COLO668 (cell line): Measurements from ENCODE around the gene SLC25A2.
A peak's percentile ranks its signal among the peaks of the same experiment; 100 is the strongest.
"Not testable (repeated sequence)": the region's sequence is repeated elsewhere in the genome, so short reads cannot be mapped to it uniquely, and the experiment has no call there.

Experiments
- DNase-seq: peaks from one replicate; lab custom pipeline; 2025; ENCODE audit not compliant: unreplicated experiment; lab: John Stamatoyannopoulos, UW

Gene SLC25A2

DNA sequence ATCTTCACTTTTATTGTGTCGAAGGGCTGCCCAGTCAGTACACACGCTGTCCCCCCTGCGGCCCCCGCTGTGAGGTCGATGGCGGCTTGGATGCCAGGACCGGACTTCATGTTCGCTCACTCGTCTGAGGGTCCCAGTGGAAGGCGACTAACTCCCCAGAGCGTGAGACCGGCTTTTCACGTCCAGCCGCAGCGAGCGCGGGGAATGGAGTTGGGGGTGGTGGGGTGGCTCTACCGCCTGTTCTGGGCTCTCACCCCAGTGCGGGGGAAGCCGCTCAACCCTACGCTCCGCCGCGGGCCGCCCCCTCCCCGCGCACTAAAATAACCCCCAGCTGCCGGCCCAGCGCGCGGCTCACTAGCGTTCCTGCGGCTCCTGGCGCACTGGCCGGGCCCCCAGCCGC, at the start of gene SLC25A2:
TSS of gene SLC25A2 (minus strand) at position 294 of the 400 bp plus-strand sequence. CDS start at position 110, 184 bp downstream.
- DNase-seq, result no peak

DNA sequence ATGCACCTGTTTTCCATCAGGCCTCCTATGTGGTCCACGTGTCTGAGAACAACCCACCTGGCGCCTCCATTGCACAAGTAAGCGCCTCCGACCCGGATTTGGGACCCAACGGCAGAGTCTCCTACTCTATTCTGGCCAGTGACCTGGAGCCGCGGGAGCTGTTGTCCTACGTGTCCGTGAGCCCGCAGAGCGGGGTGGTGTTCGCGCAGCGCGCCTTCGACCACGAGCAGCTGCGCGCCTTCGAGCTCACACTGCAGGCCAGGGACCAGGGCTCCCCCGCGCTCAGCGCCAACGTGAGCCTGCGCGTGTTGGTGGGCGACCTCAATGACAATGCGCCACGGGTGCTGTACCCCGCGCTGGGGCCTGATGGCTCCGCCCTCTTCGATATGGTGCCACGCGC, 47.7 kb upstream of the SLC25A2 start:
- DNase-seq, result no peak

DNA sequence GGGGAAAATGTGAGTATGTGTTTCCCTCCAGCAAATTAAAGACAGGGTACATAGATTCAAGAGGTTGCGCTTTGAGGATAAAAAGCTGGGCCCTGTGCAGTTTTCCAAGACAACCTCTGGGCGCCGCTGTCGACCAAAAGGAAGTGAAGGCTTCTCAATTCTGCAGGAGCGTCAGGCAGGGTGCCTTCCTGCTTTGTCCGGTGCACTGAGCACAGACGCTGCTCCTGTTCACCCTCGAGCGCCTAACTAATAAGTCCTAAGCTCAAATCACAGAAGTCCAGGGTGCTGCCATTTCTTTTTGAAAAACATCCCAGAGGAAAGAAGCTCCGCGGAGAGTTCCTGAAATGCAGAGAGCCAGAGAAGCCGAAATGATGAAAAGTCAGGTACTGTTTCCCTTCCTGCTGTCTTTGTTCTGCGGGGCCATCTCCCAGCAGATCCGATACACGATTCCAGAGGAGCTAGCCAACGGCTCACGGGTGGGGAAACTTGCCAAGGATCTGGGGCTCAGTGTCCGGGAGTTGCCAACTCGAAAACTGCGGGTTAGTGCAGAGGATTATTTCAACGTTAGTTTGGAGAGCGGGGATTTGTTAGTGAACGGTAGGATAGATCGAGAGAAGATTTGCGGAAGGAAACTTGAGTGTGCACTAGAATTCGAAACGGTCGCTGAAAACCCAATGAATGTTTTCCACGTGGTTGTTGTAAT, 46.2 kb upstream of the SLC25A2 start, which contains the start of gene PCDHGB1:
TSS of gene PCDHGB1 (plus strand) at position 183 of the 703 bp plus-strand sequence. CDS start at position 345, 162 bp downstream.
- DNase-seq, result peak; percentile 17

DNA sequence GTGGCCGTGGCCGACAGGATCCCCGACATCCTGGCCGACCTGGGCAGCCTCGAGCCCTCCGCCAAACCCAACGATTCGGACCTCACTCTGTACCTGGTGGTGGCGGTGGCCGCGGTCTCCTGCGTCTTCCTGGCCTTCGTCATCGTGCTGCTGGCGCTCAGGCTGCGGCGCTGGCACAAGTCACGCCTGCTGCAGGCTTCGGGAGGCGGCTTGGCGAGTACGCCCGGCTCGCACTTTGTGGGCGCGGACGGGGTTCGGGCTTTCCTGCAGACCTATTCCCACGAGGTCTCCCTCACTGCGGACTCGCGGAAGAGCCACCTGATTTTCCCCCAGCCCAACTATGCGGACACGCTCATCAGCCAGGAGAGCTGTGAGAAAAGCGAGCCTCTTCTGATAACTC, 42.2 kb upstream of the SLC25A2 start:
- DNase-seq, result not testable (repeated sequence)

DNA sequence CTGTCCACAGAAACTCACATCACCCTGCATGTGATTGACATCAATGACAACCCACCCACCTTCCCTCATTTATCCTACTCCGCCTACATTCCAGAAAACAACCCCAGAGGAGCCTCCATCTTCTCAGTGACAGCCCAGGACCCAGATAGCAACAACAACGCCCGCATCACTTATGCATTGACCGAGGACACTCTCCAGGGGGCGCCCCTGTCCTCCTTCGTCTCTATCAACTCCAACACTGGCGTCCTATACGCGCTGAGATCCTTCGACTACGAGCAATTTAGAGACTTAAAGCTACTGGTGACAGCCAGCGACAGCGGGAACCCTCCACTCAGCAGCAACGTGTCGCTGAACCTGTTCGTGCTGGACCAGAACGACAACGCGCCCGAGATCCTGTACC, 41.5 kb upstream of the SLC25A2 start:
- no peak for DNase-seq

DNA sequence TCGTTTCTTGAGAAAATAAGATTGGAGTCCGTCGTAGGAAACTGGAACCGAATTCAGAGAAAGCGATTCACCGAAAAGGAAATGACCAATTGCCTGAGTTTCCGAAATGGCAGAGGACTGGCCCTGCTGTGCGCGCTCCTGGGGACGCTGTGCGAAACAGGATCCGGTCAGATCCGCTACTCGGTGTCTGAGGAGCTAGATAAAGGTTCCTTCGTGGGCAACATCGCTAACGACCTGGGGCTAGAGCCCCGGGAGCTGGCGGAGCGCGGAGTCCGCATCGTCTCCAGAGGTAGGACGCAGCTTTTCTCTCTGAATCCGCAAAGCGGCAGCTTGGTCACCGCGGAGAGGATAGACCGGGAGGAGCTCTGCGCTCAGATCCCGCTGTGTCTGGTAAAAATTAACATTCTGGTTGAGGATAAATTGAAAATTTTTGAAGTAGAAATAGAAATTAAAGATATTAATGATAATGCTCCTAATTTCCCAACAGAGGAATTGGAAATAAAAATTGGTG, 40.2 kb upstream of the SLC25A2 start:
- DNase-seq, result no peak

DNA sequence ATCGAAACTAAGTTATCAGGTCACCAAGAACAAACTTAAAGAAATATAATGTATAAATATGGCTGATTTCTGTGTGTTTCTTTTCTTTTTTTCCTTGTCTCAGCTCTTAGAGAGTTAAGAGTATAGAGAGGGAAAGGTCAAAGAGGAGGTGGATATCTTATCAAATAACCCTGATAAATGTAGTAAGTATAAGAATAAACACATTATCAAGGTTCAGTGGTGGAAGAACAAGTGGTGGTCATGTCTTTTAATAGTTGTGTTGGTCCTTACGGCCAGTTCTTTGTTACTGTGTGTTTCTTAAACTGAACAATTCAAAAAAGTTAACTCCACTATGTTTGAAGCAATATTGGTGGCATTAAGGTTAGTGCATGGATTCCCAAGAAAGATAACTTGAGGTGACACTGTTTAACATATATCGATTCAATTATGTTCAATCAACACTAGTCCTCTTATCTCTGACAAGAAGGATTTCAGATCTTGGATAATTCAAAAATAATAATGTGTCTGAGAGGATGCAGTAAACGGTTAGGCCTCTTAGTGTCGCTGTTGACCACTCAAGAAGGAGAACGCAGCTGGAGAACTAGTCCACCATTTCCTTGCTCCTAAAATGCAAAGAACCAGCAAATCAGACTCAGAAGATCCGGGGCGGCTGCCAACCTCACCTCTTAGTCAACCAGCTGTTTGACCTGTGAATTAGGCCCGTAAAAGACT, 39.5 kb upstream of the SLC25A2 start, which contains the start of gene PCDHGA3:
TSS of gene PCDHGA3 (plus strand) at position 588 of the 711 bp plus-strand sequence. CDS start 205 bp downstream, outside the sequence.
- DNase-seq, result no peak

DNA sequence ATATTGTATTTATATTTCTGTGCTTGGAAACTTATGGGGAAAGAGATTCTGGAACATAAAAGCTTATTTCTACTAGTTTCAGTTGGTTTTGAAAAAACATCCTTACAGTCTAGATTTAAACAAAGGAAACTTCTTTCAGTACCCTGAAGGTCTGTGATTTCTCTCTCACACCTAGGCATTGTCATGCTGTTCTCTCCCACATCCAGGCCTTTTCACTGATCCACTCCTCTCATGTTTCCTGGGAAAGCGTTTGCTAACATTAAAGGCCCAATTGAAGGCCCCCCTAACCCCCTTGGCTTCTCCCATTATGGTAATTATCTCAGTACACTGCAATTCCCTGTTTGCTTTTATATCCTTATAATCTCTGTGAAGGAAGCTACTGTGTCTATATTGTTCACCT, 38.9 kb upstream of the SLC25A2 start:
- no peak for DNase-seq

DNA sequence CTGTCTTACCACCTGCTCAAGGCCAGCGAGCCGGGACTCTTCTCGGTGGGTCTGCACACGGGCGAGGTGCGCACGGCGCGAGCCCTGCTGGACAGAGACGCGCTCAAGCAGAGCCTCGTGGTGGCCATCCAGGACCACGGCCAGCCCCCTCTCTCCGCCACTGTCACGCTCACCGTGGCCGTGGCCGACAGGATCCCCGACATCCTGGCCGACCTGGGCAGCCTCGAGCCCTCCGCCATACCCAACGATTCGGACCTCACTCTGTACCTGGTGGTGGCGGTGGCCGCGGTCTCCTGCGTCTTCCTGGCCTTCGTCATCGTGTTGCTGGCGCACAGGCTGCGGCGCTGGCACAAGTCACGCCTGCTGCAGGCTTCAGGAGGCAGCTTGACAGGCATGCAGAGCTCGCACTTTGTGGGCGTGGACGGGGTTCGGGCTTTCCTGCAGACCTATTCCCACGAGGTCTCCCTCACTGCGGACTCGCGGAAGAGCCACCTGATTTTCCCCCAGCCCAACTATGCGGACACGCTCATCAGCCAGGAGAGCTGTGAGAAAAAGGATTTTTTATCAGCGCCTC, 37.0 kb upstream of the SLC25A2 start:
- not testable (repeated sequence) for DNase-seq

DNA sequence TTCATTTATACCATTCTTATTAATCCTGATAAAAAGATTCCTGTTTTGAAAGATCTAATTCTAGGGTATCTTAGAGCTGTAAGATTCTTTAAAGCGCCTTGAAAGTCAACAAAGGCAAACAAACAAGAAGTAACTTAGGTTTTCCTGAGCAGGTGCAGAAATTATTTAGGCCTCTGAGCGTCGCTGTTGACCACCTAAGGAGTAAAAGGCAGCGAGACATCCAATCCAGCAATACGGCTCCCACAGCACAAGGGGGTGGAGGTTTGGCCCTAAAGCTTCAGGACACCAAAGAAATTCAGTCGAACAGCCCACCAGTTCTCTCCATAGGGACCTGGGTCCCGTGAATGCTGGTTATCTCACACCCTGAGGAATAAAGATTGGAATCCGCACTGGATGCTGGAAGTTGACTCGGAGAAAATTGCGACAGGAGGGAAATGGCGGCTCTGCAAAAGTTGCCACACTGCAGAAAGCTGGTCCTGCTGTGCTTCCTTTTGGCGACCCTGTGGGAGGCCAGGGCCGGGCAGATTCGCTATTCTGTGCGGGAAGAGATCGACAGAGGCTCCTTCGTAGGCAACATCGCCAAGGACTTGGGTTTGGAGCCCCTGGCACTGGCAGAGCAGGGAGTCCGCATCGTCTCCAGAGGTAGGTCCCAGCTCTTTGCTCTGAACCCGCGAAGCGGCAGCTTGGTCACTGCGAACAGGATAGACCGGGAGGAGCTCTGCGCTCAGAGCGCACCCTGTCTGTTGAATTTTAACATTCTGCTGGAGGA, 34.9 kb upstream of the SLC25A2 start, which contains the start of gene PCDHGA2:
TSS of gene PCDHGA2 (plus strand) at position 223 of the 769 bp plus-strand sequence.
- DNase-seq, result no peak

DNA sequence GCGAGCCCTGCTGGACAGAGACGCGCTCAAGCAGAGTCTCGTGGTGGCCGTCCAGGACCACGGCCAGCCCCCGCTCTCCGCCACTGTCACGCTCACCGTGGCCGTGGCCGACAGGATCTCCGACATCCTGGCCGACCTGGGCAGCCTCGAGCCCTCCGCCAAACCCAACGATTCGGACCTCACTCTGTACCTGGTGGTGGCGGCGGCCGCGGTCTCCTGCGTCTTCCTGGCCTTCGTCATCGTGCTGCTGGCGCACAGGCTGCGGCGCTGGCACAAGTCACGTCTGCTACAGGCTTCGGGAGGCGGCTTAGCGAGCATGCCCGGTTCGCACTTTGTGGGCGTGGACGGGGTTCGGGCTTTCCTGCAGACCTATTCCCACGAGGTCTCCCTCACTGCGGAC, 28.7 kb upstream of the SLC25A2 start:
- DNase-seq, result not testable (repeated sequence)

DNA sequence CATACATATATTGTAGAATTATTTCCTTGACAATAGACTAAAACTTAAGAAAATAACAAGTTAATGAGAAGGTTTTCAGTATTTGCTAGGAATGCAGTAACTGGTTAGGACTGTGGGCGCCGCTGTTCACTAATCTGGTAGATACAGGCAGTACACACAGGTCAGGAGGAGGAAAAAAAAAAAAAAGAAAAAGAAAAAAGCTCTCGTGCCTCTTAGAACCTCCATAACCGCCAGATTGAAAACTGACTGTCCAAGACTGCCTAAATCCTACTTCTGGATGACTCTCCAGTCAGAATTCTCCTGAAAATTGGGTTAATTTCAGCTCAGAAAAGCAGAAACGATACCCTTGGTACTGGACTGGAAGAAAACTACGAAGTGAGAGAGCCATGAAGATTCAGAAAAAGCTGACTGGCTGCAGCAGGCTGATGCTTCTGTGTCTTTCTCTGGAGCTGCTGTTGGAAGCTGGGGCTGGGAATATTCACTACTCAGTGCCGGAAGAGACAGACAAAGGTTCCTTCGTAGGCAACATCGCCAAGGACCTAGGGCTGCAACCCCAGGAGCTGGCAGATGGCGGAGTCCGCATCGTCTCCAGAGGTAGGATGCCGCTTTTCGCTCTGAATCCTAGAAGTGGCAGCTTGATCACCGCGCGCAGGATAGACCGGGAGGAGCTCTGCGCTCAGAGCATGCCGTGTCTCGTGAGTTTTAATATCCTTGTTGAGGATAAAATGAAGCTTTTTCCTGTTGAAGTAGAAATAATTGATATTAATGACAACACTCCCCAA, 26.6 kb upstream of the SLC25A2 start, which contains the start of gene PCDHGA1:
TSS of gene PCDHGA1 (plus strand) at position 216 of the 782 bp plus-strand sequence.
- DNase-seq, result peak; percentile 40

DNA sequence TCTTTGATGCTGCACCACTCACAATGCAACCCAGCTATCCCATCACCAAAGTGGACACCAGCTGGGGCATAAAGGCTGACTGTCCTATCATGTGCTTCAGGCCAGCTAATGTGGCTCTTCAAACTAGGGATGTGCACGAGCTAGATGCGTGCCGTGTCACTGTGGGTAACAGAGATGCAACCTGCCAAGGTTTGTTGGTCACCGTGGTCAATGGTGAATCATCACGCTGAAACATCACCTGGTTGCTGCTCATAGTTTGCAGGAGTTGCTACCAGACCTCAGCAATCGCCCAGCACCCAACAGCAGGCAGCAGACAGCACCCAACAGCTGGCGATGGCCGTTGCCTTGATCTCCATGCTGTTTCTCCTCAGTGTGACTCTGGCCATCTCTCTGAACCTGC, 24.4 kb upstream of the SLC25A2 start:
- DNase-seq, result no peak

DNA sequence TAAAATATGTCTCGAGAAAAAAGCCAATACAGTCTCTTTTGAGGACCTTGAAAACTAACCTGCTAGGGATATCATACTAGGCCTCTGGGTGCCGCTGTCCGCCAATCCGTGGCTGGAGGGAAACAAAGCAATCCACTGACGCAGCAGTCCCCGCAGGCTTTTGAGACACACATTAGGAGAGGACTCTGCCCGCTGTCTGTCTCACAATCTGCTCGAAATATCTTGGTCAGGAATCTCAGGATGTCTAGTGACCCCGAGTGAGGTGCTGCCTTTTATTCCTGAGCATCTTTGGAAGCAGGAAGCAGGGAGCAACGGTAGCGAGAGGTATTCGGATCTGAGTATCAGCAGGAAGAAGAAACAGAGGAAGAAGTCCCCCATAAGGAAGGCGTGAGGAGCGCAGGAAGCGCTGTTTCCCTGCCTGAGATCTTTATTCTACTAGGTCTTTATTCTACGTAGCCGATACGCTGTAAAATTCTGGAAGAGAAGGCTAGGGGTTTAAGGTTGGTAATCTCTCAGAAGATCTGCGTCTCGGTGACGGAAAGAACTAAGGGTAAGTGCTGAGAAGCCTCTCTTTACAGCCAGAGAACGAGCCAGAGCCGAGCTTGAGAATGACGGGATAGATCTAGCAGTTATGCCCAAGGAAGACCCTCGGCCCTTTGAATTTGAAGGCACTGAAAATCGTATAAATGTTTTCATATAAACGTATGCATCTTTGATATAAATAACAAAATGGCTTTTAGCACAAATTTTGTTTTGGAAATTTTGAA, 22.4 kb upstream of the SLC25A2 start:
- DNase-seq, result peak; percentile 1

DNA sequence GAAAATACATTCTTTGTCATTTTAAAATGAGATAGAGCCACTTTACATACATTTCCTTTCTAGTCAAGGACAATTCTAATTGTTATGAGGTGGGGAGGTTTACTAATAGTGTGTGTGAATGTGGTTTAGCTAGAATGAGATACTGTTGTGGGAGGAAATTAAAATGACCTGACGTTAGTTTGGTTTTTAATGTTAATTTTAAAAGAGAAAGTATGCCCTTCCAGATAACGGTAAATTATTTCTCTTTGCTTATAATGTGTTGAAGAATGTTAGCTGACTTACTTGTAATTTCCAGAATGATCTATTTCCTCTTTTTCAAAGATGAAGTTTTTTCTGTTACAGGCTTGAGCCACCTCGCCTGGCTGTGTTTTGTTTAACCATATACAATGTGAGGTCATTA, 18.4 kb upstream of the SLC25A2 start:
- no peak for DNase-seq

DNA sequence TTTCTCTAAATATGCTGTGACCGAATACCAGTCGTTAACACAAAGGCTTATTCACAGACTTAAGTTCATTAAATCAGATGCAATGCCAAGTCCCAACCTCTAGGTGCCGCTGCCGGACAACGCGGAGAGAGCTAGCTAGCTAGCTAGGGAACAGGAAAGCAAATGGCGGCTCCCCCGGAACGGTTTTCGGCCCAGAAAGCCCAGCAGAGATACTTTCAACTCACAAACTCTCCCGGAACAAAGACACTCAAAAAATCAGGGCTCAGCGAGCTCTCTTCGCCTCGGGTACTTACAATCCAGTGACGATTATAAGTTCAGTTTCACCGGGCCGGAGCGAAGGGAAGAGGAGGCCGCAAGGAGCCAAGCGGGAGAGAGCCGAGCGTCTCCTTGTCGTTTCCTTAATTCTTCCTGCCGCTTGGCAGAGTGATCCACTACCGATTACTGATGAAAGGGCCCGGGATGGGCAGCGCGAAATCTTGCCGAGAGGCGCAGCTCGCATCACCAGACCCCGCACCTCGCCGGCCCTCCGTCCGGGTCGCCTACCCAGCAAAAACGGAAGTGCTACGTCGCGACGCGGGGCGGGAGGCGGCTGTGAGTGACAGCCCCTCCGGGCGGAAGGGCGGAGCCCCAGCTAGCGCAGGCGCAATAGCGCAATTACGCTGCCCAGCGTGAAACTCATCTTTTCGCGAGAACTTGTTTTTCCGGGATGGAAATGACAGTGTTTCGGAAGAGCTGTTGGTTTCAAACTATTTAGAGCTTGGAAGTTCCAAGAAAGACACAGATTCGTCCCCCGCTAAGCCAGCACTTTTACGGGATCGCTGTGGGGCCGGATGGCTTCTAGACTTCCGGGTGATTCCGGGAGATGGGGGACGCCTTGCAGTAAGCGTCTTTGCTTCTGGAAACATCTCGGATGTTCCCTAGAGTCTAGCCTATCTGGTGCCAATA, 16.6 kb upstream of the SLC25A2 start, which contains the start of gene TAF7:
TSS of gene TAF7 (minus strand) at position 560 of the 945 bp plus-strand sequence. CDS start 740 bp downstream, outside the sequence.
- peak; percentile 87 for DNase-seq

DNA sequence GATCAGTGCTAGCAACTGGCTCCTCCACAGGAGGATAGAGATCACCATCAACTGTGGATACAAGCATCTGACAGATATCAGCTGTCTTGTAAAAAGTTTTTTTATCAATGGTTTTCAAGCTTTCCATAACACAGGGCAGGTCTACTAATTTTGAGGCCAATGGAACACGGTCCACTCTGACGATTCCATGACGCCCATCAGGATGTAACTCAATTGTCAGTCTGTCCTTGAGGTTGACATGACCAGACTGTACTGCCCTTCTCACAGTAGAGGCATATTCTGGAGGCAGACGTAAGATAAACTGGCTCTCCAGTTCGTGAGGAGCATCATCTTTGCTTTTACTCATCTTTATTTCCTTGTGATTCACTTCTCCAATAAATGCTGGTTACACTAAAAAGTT, 15.8 kb upstream of the SLC25A2 start:
- DNase-seq, result no peak

DNA sequence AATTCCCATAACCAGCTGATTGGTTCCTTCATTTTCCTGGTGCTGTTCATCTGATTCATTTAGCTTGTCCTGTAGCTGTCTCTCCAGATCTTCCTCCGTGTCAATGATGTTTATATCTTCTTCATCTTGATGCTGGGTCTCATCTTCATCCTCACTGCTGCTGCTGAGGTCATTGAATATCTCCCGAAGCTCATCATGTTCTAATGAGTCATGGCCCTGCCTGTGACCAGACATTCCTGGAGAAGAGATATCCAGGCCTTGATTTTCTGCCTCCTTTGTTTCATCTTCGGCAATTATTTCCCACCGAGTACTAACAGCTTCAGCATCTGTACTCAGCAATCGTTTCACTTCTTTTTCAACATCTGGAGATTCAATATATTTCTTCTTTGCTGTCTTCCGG, 15.4 kb upstream of the SLC25A2 start:
- DNase-seq, result no peak
